RPMI8226 (cell line): Measurements from ENCODE around the gene CD82.

Experiments used
- DNase-seq: peaks from one replicate; pipeline ENCODE4 v3.0.0-alpha.2; 2015

The CD82 gene

GRCh38 chr11:44621784-44622183 lies 56.3 kb downstream of the CD82 start:
- DNase-seq = no peak

GRCh38 chr11:44622190-44622650 lies 56.8 kb downstream of the CD82 start:
- DNase-seq = no peak

GRCh38 chr11:44622721-44623258 lies 57.3 kb downstream of the CD82 start:
- no peak for DNase-seq

GRCh38 chr11:44623341-44623730 lies 57.9 kb downstream of the CD82 start:
- no peak for DNase-seq

- no peak for DNase-seq
These were observed 58.4 kb downstream of the CD82 start for GRCh38 chr11:44623731-44624491.

- DNase-seq = no peak
These were observed 59.3 kb downstream of the CD82 start for GRCh38 chr11:44624761-44625221.

- DNase-seq = no peak
These were observed 60.5 kb downstream of the CD82 start for GRCh38 chr11:44625759-44626523.

GRCh38 chr11:44626645-44627044 lies 61.2 kb downstream of the CD82 start:
- DNase-seq = no peak

- DNase-seq = no peak
These were observed 61.8 kb downstream of the CD82 start for GRCh38 chr11:44627165-44627789.

- no peak for DNase-seq
These were observed 62.7 kb downstream of the CD82 start for GRCh38 chr11:44627911-44628729.

GRCh38 chr11:44628730-44629700 lies 63.6 kb downstream of the CD82 start:
- no peak for DNase-seq

- DNase-seq = no peak
These were observed 64.4 kb downstream of the CD82 start for GRCh38 chr11:44629732-44630345.

GRCh38 chr11:44630511-44631210 lies 65.2 kb downstream of the CD82 start:
- DNase-seq = no peak

- DNase-seq = no peak
These were observed 66.4 kb downstream of the CD82 start for GRCh38 chr11:44631831-44632230.

GRCh38 chr11:44632466-44633123 lies 67.1 kb downstream of the CD82 start:
- DNase-seq = peak; percentile 54

GRCh38 chr11:44633641-44634040 lies 68.2 kb downstream of the CD82 start:
- DNase-seq = no peak

GRCh38 chr11:44634401-44635281 lies 69.2 kb downstream of the CD82 start:
- DNase-seq = peak; percentile 29

- no peak for DNase-seq
These were observed 72.0 kb downstream of the CD82 start for GRCh38 chr11:44637487-44637886.
